Sigmoid colon (tissue), 7 donors: ENCODE data around the gene SIX1. TPM values are rescaled to one million over a fixed set of nuclear protein-coding genes. Genes with fewer than 3 reads are reported as not detected.

ENCODE experiments used
- DNase-seq: peaks from one replicate; pipeline ENCODE4 v3.0.0-alpha.2; 2019
- H3K27ac ChIP-seq, 4 donors: fragments of 200-600 bp; sonication (generic); one replicate each; pipeline ENCODE4 v1.5.1; 2016 to 2019; ENCODE audit warnings: mild to moderate bottlenecking in 1 of 4
- H3K27me3 ChIP-seq, 3 donors: fragments of 200-600 bp; sonication (generic); one replicate each; pipeline ENCODE4 v1.5.1; 2019; ENCODE audit warnings: mild to moderate bottlenecking in 1 of 3
- H3K36me3 ChIP-seq, 4 donors: fragments of 200-600 bp; sonication (generic); one replicate each; pipeline ENCODE4 v1.5.1; 2016 to 2019
- H3K4me1 ChIP-seq, 4 donors: fragments of 200-600 bp; sonication (generic); one replicate each; pipeline ENCODE4 v1.5.1; 2017 to 2019
- H3K4me3 ChIP-seq, 4 donors: fragments of 200-600 bp; sonication (generic); one replicate each; pipeline ENCODE4 v1.5.1; 2017 to 2019; ENCODE audit warnings: mild to moderate bottlenecking in 2 of 4, moderate library complexity in 1 of 4
- H3K9me3 ChIP-seq, 4 donors: fragments of 200-600 bp in 3 of 4; sonication (generic) in 3 of 4; one replicate each; pipeline versions ENCODE4 v1.5.1 to v1.6.1; 2013 to 2019
- EP300 ChIP-seq, 4 donors: sonication (generic); formaldehyde crosslinking; IDR thresholded peaks; one replicate each; pipeline ENCODE4 v1.6.1; 2017; ENCODE audit warnings: antibody characterized with exemption in 4 of 4
- POLR2A ChIP-seq, 2 donors: fragments of 450-650 bp; IDR thresholded peaks; one replicate each; pipeline ENCODE4 v1.6.1; 2016; ENCODE audit warnings: antibody characterized with exemption in 2 of 2, mild to moderate bottlenecking in 2 of 2, moderate library complexity in 2 of 2
- POLR2AphosphoS5 ChIP-seq, 4 donors: sonication (generic); formaldehyde crosslinking; IDR thresholded peaks; one replicate each; pipeline ENCODE4 v1.6.1; 2017; ENCODE audit warnings: antibody characterized with exemption in 4 of 4
- WGBS, 2 donors: extraction: QIAGEN DNeasy Blood & Tissue Kit; methylation state at CpG; one replicate each; pipeline ENCODE4 v1.1.7; 2013; 5-methylcytosine and 5-hydroxymethylcytosine counted together
- intact Hi-C: fragments of 100-400 bp; cut with DNase I; formaldehyde crosslinking; loops from one replicate; pipeline ENCODE4 v1.15.1; 2023
- polyA plus RNA-seq, 3 donors: library from polyadenylated mRNA; stranded (reverse); fragments of 200-250 nt; gene quantifications; one replicate each; pipeline ENCODE4 v1.2.3, GENCODE V29; 2013
- total RNA-seq, 4 donors: library from RNA; depleted of rRNA; stranded (reverse); fragments of >200 nt; gene quantifications; one replicate each; pipeline ENCODE4 v1.1.0, GENCODE V29; 2016
- TF ChIP-seq, protein P1 (sequence below), 4 experiments: fragments of 450-650 bp in 3 of 4; fragments of 200-600 bp in 1 of 4; IDR thresholded peaks; one replicate each; pipeline ENCODE4 v1.5.1; 2016 to 2019; ENCODE audit warnings: antibody characterized with exemption in 4 of 4, mild to moderate bottlenecking in 3 of 4, moderate library complexity in 2 of 4
- donor health status: healthy with polysubstance abuse.
- donor health status: Bipolar disorder and iron deficiency.
- donor health status: healthy.

The SIX1 gene
- total and polyA plus RNA-seq, 7 donors, result 0.01 to 0.71 TPM; not detected in 5

DNA sequence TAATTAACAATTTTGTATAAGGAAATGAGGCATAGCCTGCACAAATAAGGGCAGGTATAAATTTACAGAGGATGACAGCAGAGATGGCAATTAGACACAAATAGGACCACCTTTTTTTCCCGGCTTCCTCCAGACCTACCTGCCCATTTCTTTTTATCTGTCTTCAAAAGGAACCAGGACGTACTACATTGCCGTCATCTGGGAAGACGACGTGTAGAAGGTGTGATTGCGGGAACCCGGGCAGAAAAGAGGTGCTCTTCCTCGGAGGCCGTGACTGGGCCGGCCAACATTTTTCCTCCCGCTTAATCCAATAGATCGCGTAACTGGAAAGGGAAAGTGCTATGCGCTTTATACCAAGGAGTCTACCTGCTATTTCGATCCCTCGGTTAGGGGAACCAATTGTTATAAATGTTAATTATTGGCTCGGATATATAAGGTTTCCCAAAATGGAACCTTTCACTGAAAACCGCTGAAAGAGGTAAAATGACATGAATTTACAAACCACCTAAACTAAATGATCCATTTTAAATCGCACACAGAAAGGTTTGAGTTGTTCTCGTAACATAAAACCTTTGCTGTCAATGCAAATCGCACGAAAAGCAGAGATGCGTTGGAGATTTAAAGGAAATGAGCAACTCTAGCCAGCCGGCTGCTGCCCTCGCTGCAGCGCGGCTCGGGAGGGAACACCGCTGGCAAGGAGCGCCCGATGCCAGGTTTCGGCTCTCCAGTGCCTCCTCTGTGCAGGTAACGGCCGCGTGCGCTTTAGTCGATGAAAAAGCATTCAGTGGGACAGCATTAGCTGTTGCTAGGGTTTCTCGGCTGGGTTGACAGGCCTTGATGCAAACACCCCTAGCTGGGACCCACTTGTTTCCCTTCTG is 2.8 kb upstream of the SIX1 start:
- Histone ChIP-seq H3K9me3 (no peaks in the 10 kb centered on the region), H3K4me1 (peaks cover 0 to 64% (median 52%) of the 10 kb centered on the region in 4 donors), H3K4me3 (no peak overlapping the region), H3K36me3 (no peaks in the 10 kb centered on the region), H3K27me3 (peaks cover 92 to 100% (median 99%) of the 10 kb centered on the region in 3 donors), H3K27ac (no peak overlapping the region)
- 7 to 9% methylated on average over 38 of the region's 38 CpGs for WGBS, 2 donors
- TF ChIP-seq POLR2AphosphoS5 (IDR thresholded peaks at IDR 0.05) (peak in 1 of 4 donors; percentile 15), POLR2A (IDR thresholded peaks at IDR 0.05) (no peak)
- no peak for DNase-seq
- intact Hi-C loops, result no loop called here

DNA sequence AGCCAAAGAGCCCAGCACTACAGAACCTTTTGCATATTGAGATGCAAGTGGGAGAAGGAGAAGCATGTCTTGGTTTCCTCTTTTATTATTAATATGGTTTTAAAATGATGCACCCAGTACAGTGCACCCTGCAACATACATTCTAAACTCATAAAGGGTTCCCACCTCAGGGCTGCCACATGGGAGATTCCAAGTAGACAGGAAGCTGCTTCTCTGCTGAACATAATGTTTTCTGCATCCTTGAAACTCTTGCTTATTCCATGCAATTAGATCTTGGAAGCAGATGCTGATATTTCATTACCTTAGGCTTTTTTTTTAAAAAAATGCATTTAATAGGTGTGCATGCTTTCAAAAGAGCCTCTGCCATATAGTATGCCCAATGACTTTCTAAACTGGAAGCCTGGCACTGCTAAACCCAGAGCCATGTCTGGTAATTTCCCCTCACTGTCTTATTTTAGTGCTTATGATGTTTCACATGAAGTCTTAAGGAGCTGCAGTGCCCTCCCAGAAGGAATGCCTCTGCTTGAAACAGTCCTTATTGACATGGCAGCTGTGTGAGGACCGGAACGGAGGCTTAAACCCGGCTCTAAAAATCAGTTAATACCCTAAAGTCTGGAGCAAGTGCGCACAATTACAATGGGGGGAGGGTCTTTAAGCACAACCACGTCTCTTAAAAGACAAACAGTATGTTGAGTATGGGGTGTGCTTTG is 2.0 kb upstream of the SIX1 start:
- no peak overlapping the region for H3K27ac ChIP-seq
- intact Hi-C loops, result no loop called here

DNA sequence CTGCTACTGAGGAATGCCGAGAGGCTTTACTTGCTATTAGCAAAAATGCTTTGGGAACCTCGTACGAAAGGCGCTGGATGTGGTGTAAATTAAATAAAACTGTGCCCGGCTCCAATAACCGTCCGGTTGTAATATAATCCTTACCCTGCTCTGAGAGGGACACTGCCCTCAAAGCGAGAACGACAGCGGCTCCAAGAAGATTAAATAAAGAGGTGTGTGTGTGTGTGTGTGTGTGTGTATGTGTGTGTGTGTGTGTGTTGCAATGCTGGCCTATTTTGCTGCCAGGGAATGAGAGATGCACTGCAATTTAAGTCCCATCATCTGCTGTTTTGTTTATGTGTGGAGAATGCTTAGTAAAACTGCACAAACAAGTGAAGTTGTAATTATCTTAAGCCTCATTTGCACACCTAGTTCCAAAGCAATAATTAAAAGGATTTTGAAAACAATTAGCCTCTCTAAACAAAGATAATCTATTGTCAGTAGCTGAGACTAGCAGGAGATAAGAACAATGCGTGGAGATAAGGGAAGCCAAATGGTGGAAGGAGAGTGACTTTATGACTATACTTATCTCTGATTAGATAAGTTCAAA is 1.2 kb upstream of the SIX1 start:
- intact Hi-C loops, result no loop called here
- TF ChIP-seq, protein P1, sequence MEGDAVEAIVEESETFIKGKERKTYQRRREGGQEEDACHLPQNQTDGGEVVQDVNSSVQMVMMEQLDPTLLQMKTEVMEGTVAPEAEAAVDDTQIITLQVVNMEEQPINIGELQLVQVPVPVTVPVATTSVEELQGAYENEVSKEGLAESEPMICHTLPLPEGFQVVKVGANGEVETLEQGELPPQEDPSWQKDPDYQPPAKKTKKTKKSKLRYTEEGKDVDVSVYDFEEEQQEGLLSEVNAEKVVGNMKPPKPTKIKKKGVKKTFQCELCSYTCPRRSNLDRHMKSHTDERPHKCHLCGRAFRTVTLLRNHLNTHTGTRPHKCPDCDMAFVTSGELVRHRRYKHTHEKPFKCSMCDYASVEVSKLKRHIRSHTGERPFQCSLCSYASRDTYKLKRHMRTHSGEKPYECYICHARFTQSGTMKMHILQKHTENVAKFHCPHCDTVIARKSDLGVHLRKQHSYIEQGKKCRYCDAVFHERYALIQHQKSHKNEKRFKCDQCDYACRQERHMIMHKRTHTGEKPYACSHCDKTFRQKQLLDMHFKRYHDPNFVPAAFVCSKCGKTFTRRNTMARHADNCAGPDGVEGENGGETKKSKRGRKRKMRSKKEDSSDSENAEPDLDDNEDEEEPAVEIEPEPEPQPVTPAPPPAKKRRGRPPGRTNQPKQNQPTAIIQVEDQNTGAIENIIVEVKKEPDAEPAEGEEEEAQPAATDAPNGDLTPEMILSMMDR (IDR thresholded peaks at IDR 0.05), result no peak
- TF ChIP-seq POLR2A (IDR thresholded peaks at IDR 0.05), result no peak
- no peak for TF ChIP-seq EP300 (IDR thresholded peaks at IDR 0.05)
- TF ChIP-seq POLR2AphosphoS5 (IDR thresholded peaks at IDR 0.05), result no peak
- Histone ChIP-seq H3K27ac (no peak overlapping the region), H3K4me1 (peaks cover 0 to 52% (median 43%) of the 10 kb centered on the region in 4 donors), H3K27me3 (peaks cover 94 to 100% (median 99%) of the 10 kb centered on the region in 3 donors), H3K9me3 (no peaks in the 10 kb centered on the region), H3K4me3 (no peak overlapping the region), H3K36me3 (no peaks in the 10 kb centered on the region)
- DNase-seq, result no peak
- WGBS, 2 donors, result 2 to 7% methylated on average over 11 of the region's 11 CpGs

More for the DNA sequence above, 2.0 kb upstream of the SIX1 start:
- 7 to 10% methylated on average over 5 of the region's 5 CpGs for WGBS, 2 donors
- Histone ChIP-seq H3K4me3 (no peak overlapping the region), H3K36me3 (no peaks in the 10 kb centered on the region), H3K27me3 (peaks cover 92 to 100% (median 99%) of the 10 kb centered on the region in 3 donors), H3K4me1 (peaks cover 0 to 58% (median 46%) of the 10 kb centered on the region in 4 donors), H3K9me3 (no peaks in the 10 kb centered on the region)
- no peak for TF ChIP-seq POLR2AphosphoS5 (IDR thresholded peaks at IDR 0.05)
- TF ChIP-seq, protein P1 (IDR thresholded peaks at IDR 0.05), result no peak
- TF ChIP-seq EP300 (IDR thresholded peaks at IDR 0.05), result no peak
- no peak for TF ChIP-seq POLR2A (IDR thresholded peaks at IDR 0.05)
- no peak for DNase-seq

DNA sequence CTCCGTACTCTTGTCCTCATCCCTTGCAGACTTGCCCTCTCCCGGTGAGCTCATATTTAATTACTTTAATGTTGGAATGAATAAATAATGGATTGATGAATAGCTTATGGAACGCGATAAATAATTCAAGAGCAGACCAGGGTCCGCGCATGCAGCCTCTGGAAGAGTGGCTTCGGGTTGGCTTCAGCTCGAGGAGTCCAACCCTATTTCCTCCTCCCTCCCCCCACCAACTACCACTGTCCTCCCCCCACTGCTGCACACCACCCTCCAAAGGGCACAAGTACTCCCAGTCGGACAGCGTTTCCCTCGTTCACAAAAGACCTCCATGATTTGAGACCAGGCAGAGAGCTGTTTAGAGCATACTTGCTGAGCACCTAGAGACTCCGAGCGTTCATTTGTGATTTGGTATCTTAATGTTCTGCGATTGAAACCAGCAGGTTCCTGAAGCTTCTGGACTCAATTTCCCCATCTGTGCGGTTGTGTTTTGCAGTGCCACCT is 647 bp upstream of the SIX1 start:
- H3K36me3 ChIP-seq, result no peaks in the 10 kb centered on the region
- peak overlapping the region in 2 of 4 donors; percentile 50 for H3K4me3 ChIP-seq
- no peaks in the 10 kb centered on the region for H3K9me3 ChIP-seq
- TF ChIP-seq EP300 (IDR thresholded peaks at IDR 0.05) (no peak), POLR2AphosphoS5 (IDR thresholded peaks at IDR 0.05) (no peak), POLR2A (IDR thresholded peaks at IDR 0.05) (no peak)
- TF ChIP-seq, protein P1 (IDR thresholded peaks at IDR 0.05), result no peak
- peaks cover 94 to 100% (median 99%) of the 10 kb centered on the region in 3 donors for H3K27me3 ChIP-seq
- intact Hi-C loops, result no loop called here
- no peak overlapping the region for H3K27ac ChIP-seq
- no peak for DNase-seq
- peaks cover 0 to 52% (median 43%) of the 10 kb centered on the region in 4 donors for H3K4me1 ChIP-seq
- WGBS, 2 donors, result 3 to 6% methylated on average over 15 of the region's 15 CpGs
